ENCODE measurements around the gene GLE1. TPM values are rescaled to one million over a fixed set of nuclear protein-coding genes. Genes with fewer than 3 reads are reported as not detected.

The GLE1 gene
- total and polyA plus RNA-seq, 12 donors, result 10.5 to 24.5 (median 19.4) TPM

DNA sequence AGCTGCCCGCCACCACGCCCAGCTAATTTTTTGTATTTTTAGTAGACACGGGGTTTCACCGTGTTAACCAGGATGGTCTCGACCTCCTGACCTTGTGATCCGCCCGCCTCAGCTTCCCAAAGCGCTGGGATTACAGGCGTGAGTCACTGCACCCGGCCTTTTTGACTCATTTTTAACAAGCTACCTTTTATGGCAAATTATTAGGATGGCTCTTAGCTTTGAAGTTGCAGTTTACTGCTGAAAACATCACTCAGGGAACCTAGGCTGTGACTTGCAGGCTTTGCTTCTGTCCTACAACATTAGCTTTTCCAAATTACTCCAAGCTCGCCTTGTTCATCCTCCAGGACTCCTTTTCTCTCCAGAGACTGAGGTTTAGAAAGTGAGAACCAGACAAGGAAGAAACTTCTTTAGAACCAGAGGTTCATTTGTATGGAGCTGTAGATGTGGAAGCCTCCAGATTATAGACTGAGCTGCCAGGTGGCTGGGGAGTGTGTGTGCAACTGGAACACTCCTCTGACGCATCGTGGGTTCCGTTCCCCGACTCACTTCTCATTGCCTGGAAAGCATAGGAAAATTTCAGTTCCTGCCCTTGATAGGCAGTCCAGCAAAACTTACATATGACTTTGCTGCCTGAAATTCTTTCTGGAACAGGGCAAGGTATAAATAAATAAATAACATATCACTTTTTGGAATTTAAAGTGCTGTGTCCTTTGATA lies 24.1 kb downstream of the GLE1 start:
- TF ChIP-seq, protein P1, sequence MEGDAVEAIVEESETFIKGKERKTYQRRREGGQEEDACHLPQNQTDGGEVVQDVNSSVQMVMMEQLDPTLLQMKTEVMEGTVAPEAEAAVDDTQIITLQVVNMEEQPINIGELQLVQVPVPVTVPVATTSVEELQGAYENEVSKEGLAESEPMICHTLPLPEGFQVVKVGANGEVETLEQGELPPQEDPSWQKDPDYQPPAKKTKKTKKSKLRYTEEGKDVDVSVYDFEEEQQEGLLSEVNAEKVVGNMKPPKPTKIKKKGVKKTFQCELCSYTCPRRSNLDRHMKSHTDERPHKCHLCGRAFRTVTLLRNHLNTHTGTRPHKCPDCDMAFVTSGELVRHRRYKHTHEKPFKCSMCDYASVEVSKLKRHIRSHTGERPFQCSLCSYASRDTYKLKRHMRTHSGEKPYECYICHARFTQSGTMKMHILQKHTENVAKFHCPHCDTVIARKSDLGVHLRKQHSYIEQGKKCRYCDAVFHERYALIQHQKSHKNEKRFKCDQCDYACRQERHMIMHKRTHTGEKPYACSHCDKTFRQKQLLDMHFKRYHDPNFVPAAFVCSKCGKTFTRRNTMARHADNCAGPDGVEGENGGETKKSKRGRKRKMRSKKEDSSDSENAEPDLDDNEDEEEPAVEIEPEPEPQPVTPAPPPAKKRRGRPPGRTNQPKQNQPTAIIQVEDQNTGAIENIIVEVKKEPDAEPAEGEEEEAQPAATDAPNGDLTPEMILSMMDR (IDR thresholded peaks at IDR 0.05), result no peak
- ATAC-seq (no peak), DNase-seq (no peak)
- Histone ChIP-seq H3K27me3 (no peaks in the 10 kb centered on the region), H3K4me1 (peaks cover 0 to 2% (median 1%) of the 10 kb centered on the region in 9 donors), H3K9me3 (no peaks in the 10 kb centered on the region), H3K4me3 (no peak overlapping the region), H3K36me3 (peaks cover 0 to 100% (median 72%) of the 10 kb centered on the region in 9 donors), H3K27ac (no peak overlapping the region)
- 94 to 95% methylated on average over 15 of the region's 15 CpGs for WGBS, 2 donors
- intact Hi-C loops (cut with DNase I), result loop anchor here in 3 of 10 donors (5.0 to 10.0 kb wide), 4 partner anchors 54 to 1091 kb away; no protein-coding TSS in a partner anchor

DNA sequence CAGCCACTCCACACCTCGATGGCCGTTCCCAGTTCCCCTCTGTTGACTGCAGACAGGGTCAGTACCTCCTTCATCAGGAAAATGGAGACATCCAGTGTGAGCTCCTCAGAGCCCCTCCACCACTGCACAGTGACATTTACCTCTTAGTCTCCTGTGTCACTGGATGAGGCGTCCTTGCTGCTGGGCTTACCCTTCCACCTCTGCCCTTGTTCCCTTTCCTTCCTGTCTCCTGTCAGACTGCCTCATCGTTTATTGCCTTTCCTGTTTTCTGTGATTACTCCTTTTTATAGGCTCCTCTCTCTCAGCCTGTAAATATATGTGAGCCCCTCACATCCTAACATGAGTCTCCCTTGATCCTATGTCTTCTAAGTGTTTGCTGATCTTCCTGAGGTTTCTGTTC lies 24.7 kb downstream of the GLE1 start:
- no peak for DNase-seq
- no peak overlapping the region for H3K4me3 ChIP-seq
- H3K27ac ChIP-seq, result no peak overlapping the region
- H3K36me3 ChIP-seq, result peaks cover 0 to 100% (median 73%) of the 10 kb centered on the region in 9 donors
- intact Hi-C loops (cut with DNase I), result loop anchor here in 3 of 10 donors (5.0 to 10.0 kb wide), 4 partner anchors 54 to 1092 kb away; no protein-coding TSS in a partner anchor
- no peak for ATAC-seq
- H3K4me1 ChIP-seq, result no peaks in the 10 kb centered on the region
- no peaks in the 10 kb centered on the region for H3K9me3 ChIP-seq
- TF ChIP-seq, protein P1 (IDR thresholded peaks at IDR 0.05), result no peak
- WGBS, 2 donors, result 64 to 70% methylated on average over 4 of the region's 4 CpGs
- H3K27me3 ChIP-seq, result no peaks in the 10 kb centered on the region

DNA sequence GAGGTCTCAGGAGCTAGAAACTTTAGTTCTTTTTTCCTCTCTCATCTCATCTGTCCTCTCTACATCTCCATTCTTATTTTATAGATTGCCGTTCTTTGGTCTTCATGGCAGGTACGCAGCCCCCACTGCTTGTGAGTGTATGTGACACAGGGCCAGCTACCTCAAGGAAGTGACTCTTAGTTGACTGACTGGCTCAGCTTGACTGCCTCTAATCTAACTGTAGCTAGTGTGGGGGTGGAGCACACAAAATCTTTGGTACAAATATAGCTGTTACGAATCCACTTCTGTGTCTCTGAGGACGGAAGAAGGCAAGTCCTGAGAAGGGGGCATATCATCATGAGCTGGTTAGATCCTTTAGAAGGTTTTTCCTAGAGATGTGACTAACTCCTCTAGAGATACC lies 28.1 kb downstream of the GLE1 start:
- Histone ChIP-seq H3K27me3 (no peaks in the 10 kb centered on the region), H3K9me3 (no peaks in the 10 kb centered on the region), H3K4me1 (no peaks in the 10 kb centered on the region), H3K36me3 (peaks cover 0 to 100% (median 49%) of the 10 kb centered on the region in 9 donors), H3K27ac (no peak overlapping the region), H3K4me3 (no peak overlapping the region)
- DNase-seq, result no peak
- intact Hi-C loops (cut with DNase I), result no loop called here
- no peak for ATAC-seq
- TF ChIP-seq, protein P1 (IDR thresholded peaks at IDR 0.05), result no peak
- 88 to 91% methylated on average over 4 of the region's 4 CpGs for WGBS, 2 donors

DNA sequence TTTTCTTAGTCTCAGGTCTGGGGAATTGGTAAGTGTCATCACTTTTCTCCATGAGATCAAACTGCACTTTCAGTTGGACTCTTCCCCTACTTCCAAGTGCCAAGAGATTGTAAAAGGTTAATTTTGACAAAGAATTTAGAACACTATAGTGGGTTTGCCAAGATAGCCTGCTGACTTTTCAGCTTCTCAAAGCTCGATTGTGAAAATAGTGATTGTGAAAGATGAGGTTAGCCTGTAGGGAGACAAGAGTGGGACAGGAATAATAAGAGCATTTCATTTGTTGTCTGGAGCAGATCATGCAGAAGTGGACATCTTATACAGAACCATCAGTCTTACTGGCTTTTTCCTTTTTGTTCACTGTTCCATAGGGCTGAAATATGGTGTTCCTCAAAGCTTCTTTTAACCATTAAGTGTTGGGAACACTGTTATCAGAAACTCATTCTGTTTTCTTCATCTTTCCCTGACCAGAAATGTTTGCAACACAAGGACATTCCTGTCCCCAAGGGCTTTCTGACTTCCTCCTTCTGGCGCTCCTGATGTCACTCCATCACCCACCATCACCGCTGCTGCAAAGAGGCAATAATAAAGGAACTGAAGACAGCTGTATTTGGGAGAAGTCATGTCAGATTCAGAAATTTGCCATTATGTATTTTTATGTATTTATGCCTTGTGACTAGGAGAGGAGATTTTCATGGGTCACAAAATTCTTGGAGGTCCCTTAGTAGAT lies 36.3 kb downstream of the GLE1 start:
- peaks cover 0 to 88% (median 44%) of the 10 kb centered on the region in 9 donors for H3K36me3 ChIP-seq
- H3K4me1 ChIP-seq, result peaks cover 0 to 12% (median 6%) of the 10 kb centered on the region in 9 donors
- TF ChIP-seq, protein P1 (IDR thresholded peaks at IDR 0.05), result no peak
- H3K27ac ChIP-seq, result peak overlapping the region in 4 of 10 donors; percentile 14 to 47 (median 31)
- H3K9me3 ChIP-seq, result no peaks in the 10 kb centered on the region
- no peak overlapping the region for H3K4me3 ChIP-seq
- ATAC-seq (peak in 2 of 8 donors; percentile 53 to 79), DNase-seq (no peak)
- 61 to 65% methylated on average over 3 of the region's 3 CpGs for WGBS, 2 donors
- no peaks in the 10 kb centered on the region for H3K27me3 ChIP-seq
- intact Hi-C loops (cut with DNase I), result no loop called here

Measured in heart right ventricle (tissue), 16 donors.